ENCODE data around the gene ADAM10.

DNA sequence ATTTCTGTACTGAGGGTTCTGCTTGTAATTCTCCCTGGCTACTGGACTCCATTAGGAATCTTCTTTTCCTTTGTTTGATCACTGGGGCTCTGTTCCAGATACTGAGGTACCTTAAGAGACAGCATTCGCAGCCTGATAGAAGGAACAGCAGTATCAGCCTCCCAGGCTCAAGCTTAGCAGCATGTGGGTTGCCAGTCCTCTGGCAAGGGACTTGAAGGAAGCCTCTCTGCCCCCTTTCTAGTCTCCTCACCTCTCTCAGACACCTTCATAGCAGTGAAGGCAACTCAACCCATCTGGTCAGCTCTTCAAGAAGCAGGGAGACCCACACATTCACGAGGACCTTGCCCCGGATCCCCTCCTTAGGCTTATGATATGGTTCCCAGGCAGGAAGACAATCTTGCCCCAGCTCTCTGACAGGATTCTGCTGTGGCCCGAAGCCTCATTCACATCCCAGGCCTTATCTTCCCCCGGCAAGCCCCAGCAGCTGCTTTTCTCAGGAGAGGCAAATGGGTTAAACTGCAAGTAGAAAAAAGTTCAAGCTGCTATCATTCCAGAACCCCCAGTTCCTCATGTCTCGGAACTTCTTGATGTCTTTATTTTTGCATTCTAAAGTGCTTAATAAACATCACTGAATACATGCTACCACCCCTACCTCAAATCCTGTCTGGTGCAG, 164.6 kb downstream of the ADAM10 start:
- TF ChIP-seq, protein P1, sequence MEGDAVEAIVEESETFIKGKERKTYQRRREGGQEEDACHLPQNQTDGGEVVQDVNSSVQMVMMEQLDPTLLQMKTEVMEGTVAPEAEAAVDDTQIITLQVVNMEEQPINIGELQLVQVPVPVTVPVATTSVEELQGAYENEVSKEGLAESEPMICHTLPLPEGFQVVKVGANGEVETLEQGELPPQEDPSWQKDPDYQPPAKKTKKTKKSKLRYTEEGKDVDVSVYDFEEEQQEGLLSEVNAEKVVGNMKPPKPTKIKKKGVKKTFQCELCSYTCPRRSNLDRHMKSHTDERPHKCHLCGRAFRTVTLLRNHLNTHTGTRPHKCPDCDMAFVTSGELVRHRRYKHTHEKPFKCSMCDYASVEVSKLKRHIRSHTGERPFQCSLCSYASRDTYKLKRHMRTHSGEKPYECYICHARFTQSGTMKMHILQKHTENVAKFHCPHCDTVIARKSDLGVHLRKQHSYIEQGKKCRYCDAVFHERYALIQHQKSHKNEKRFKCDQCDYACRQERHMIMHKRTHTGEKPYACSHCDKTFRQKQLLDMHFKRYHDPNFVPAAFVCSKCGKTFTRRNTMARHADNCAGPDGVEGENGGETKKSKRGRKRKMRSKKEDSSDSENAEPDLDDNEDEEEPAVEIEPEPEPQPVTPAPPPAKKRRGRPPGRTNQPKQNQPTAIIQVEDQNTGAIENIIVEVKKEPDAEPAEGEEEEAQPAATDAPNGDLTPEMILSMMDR (conservative IDR thresholded peaks at IDR 0.05; ENCODE audit: low read length), result no peak
- no peak for TF ChIP-seq EZH2phosphoT487 (IDR thresholded peaks at IDR 0.05; ENCODE audit: borderline replicate concordance)

Data from Loucy (cell line).